Heart left ventricle (tissue), 16 donors: Measurements from ENCODE around the gene SLC22A12. TPM values are rescaled to one million over a fixed set of nuclear protein-coding genes. Genes with fewer than 3 reads are reported as not detected.

Source experiments
- ATAC-seq, 4 donors: fragments of 200-7000 bp; cut with Tn5 transposase; one replicate each; pipeline ENCODE4 v1.9.1; 2020 to 2022; ENCODE audit warnings: moderate library complexity in 4 of 4, mild to moderate bottlenecking in 3 of 4, moderate number of reproducible peaks in 1 of 4
- DNase-seq, 5 donors: peaks; one replicate each; pipeline ENCODE4 v3.0.0-alpha.2; 2020
- H3K27ac ChIP-seq, 12 donors: fragments of 200-600 bp; sonication (generic) in 4 of 12; one replicate each; pipeline versions ENCODE4 v1.5.0 to v1.8.0; 2016 to 2022; ENCODE audit warnings: mild to moderate bottlenecking in 2 of 12
- H3K27me3 ChIP-seq, 9 donors: fragments of 200-600 bp; sonication (generic) in 2 of 9; one replicate each; pipeline versions ENCODE4 v1.5.1 to v1.8.0; 2016 to 2022; ENCODE audit warnings: mild to moderate bottlenecking in 3 of 9
- H3K36me3 ChIP-seq, 9 donors: fragments of 200-600 bp; sonication (generic) in 2 of 9; one replicate each; pipeline versions ENCODE4 v1.5.0 to v1.8.0; 2018 to 2022; ENCODE audit warnings: mild to moderate bottlenecking in 2 of 9
- H3K4me1 ChIP-seq, 12 donors: fragments of 200-600 bp; sonication (generic) in 4 of 12; one replicate each; pipeline versions ENCODE4 v1.5.0 to v1.8.0; 2016 to 2022; ENCODE audit warnings: mild to moderate bottlenecking in 3 of 12
- H3K4me3 ChIP-seq, 12 donors: fragments of 200-600 bp; sonication (generic) in 4 of 12; one replicate each; pipeline versions ENCODE4 v1.5.0 to v1.8.0; 2017 to 2022; ENCODE audit warnings: mild to moderate bottlenecking in 9 of 12, moderate library complexity in 4 of 12
- H3K9me3 ChIP-seq, 12 donors: fragments of 200-600 bp; sonication (generic) in 4 of 12; one replicate each; pipeline versions ENCODE4 v1.5.0 to v1.8.0; 2016 to 2022; ENCODE audit warnings: mild to moderate bottlenecking in 1 of 12
- POLR2A ChIP-seq, 2 donors: fragments of 450-650 bp; IDR thresholded peaks; one replicate each; pipeline ENCODE4 v1.6.1; 2017; ENCODE audit warnings: antibody characterized with exemption in 2 of 2, mild to moderate bottlenecking in 2 of 2, moderate library complexity in 2 of 2
- WGBS, 4 donors: extraction: QIAGEN DNeasy Blood & Tissue Kit in 2 of 4; methylation state at CpG; one replicate each; pipeline versions ENCODE4 v1.1.5 to v1.1.7; 2013 to 2018; 5-methylcytosine and 5-hydroxymethylcytosine counted together
- intact Hi-C, 10 donors: fragments of 100-400 bp; cut with DNase I; formaldehyde crosslinking; loops; one replicate each; pipeline versions ENCODE4 v1.11.1 to v1.14.2; 2022
- polyA plus RNA-seq, 2 donors: library from polyadenylated mRNA; stranded (reverse); fragments of 200-250 nt; gene quantifications; one replicate each; pipeline ENCODE4 v1.2.3, GENCODE V29; 2013
- total RNA-seq, 9 donors: library from RNA; depleted of rRNA in 2 of 9; stranded (reverse); fragments of >200 nt in 2 of 9; fragmentation: NEBNext Ultra II Directional in 3 of 9; extraction: Animal tissue kit (Norgen Biotek cat#: 25700) in 3 of 9; gene quantifications; one replicate each; pipeline versions ENCODE4 v1.1.0 to v1.2.4, GENCODE V29; 2016 to 2023
- TF ChIP-seq, protein P1 (sequence below), 12 donors: fragments of 200-600 bp; sonication (generic) in 4 of 12; IDR thresholded peaks; one replicate each; pipeline versions ENCODE4 v1.5.0 to v1.8.0; 2018 to 2022; ENCODE audit warnings: antibody characterized with exemption in 12 of 12, mild to moderate bottlenecking in 5 of 12
- donor health status: ischemic (EF 13 %, LVEDD 7.1; RV severe dilation, severe dysfunction).
- donor health status: healthy with polysubstance abuse.
- donor health status: DM: no; HTN: yes; CAD: no.
- donor health status: DM: no; HTN: no; CAD: no.
- donor health status: ischemic (EF 25% LVEDD 6.9; RV normal size, moderate dysfunction).
- donor health status: ischemic (EF 25% LVEDD 5.7; RV mildly dilated, moderate dysfunction).
- donor health status: healthy.
- donor health status: DM: yes; HTN: yes; CAD: no.
- donor health status: ischemic (EF 35%, LVEDD 5.7; RV mildly dilated, moderate dysfunction).
- donor health status: nonischemic (EF 11% LVEDD 7.7; RV severe dilation, severe dysfunction).
- donor health status: DM: yes; HTN: yes; CAD: no.
- donor health status: PGD.
- donor health status: ischemic (EF 29% LVEDD 5.4; RV normal size, mild dysfunction).
- donor health status: nonischemic (EF 23%, LVEDD 6.1; RV moderate dilation, normal function).

Gene SLC22A12
- total and polyA plus RNA-seq, 11 donors = not detected

DNA sequence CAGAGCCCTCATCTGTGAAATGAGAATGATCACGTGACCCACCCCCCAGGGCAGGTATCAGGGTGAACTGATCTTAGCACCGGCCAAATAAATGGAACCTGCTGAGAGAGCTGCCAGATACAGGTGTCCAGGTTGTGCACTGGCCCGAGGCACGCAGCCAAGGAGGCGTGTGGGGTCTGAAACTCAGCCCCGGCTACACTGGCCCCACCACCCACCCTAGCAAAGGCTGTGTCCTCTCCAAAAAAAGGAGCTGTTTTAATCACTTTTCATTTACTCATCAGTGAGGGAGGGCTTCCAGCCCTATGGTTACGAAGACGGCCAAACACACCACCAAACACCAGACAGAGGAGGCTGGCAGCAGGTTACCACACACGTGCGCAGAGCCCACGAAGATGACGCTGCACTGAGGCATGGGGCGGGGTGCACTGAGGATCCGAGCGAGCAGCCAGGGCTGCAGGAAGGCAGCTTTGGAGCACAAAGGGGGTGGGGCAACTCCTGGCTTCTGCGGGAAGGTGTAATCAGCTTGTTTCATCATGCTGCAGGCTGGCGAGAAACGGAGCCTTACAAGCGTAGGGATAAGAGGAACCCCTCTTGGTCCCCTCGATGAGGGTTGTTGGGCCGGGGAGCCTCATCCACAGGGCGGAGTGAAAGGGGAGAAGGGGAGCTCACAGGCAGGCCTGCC lies 19.5 kb upstream of the SLC22A12 start:
- peaks cover 0 to 5% (median 0%) of the 10 kb centered on the region in 9 donors for H3K27me3 ChIP-seq
- ATAC-seq = no peak
- intact Hi-C loops = no loop called here
- H3K9me3 ChIP-seq = no peaks in the 10 kb centered on the region
- DNase-seq = peak in 1 of 5 donors; percentile 10
- no peaks in the 10 kb centered on the region for H3K36me3 ChIP-seq
- H3K4me1 ChIP-seq = peaks cover 0 to 7% (median 0%) of the 10 kb centered on the region in 12 donors
- no peak overlapping the region for H3K4me3 ChIP-seq
- WGBS, 4 donors = 60 to 67% (median 64%) methylated on average over 18 to 22 of the region's 22 CpGs
- no peak for TF ChIP-seq POLR2A (IDR thresholded peaks at IDR 0.05)
- TF ChIP-seq, protein P1, sequence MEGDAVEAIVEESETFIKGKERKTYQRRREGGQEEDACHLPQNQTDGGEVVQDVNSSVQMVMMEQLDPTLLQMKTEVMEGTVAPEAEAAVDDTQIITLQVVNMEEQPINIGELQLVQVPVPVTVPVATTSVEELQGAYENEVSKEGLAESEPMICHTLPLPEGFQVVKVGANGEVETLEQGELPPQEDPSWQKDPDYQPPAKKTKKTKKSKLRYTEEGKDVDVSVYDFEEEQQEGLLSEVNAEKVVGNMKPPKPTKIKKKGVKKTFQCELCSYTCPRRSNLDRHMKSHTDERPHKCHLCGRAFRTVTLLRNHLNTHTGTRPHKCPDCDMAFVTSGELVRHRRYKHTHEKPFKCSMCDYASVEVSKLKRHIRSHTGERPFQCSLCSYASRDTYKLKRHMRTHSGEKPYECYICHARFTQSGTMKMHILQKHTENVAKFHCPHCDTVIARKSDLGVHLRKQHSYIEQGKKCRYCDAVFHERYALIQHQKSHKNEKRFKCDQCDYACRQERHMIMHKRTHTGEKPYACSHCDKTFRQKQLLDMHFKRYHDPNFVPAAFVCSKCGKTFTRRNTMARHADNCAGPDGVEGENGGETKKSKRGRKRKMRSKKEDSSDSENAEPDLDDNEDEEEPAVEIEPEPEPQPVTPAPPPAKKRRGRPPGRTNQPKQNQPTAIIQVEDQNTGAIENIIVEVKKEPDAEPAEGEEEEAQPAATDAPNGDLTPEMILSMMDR (IDR thresholded peaks at IDR 0.05) = no peak
- H3K27ac ChIP-seq = no peak overlapping the region

DNA sequence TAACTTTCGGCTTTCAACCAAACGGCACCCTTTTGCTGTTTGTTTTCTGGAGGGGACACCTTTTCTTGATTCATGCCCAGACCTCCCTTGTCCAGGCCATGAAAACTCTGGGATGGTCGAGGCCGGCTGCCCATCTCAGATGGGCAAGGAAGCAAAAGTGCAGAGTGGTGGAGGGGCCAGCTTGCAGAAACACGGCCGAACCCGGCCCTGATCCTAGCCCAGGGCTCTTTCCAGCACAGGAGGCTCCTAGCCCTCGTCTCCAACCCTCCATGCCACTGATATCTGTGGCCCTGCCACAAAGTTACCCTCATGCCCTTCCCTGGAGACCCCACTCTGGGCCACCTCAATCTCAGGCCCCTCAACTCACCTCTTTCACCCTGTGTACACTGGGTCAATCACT lies 18.9 kb upstream of the SLC22A12 start:
- ATAC-seq (no peak), DNase-seq (no peak)
- 83 to 96% (median 92%) methylated on average over 8 of the region's 8 CpGs for WGBS, 4 donors
- H3K9me3 ChIP-seq = no peaks in the 10 kb centered on the region
- TF ChIP-seq, protein P1 (IDR thresholded peaks at IDR 0.05) = no peak
- TF ChIP-seq POLR2A (IDR thresholded peaks at IDR 0.05) = no peak
- H3K27ac ChIP-seq = no peak overlapping the region
- H3K36me3 ChIP-seq = no peaks in the 10 kb centered on the region
- H3K27me3 ChIP-seq = peaks cover 0 to 5% (median 0%) of the 10 kb centered on the region in 9 donors
- intact Hi-C loops = no loop called here
- H3K4me3 ChIP-seq = no peak overlapping the region
- H3K4me1 ChIP-seq = peaks cover 0 to 1% (median 0%) of the 10 kb centered on the region in 12 donors

DNA sequence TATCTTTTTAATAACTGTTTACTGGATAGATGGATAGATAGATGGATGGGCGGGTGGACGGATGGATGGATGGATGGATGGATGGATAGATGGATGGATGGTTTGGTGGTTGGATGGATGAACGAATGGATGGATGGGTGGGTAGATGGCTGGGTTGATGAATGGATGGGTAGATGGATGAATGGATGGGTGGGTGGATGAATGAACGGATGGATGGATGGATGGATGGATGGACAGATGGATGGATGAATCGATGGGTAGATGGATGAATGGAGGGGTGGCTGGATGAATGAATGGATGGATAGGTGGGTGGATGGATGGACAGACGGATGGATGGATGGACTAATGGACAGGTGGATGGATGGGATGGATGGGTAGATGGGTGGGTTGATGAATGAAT lies 13.8 kb upstream of the SLC22A12 start:
- intact Hi-C loops = no loop called here
- Histone ChIP-seq H3K4me3 (no peak overlapping the region), H3K4me1 (no peaks in the 10 kb centered on the region), H3K36me3 (no peaks in the 10 kb centered on the region), H3K27ac (no peak overlapping the region), H3K9me3 (no peaks in the 10 kb centered on the region), H3K27me3 (peaks cover 0 to 4% (median 0%) of the 10 kb centered on the region in 9 donors)
- ATAC-seq (no peak), DNase-seq (no peak)
- TF ChIP-seq, protein P1 (IDR thresholded peaks at IDR 0.05) = no peak
- no peak for TF ChIP-seq POLR2A (IDR thresholded peaks at IDR 0.05)
- 85 to 90% (median 87%) methylated on average over 6 of the region's 6 CpGs for WGBS, 4 donors

DNA sequence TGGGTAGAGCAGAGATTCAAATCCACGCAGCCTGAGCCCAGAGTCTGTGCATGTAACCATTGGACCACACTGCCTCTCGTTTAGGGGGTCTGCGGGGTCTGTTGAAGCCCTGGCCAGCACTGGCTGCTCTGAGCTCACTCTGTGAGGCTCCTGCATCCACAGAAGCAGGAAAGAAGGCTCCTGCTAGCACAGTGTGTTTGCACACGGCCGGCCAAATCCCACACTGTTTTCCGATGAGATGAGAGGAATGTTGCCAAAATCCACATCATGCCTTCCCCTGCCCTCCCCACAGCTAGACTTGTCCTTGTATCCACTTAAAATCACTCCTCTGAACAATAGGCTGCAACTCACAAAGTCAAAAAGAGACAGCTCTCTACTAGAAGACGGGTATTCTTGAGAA lies 10.6 kb upstream of the SLC22A12 start:
- peak in 1 of 4 donors; percentile 42 for ATAC-seq
- H3K9me3 ChIP-seq = no peaks in the 10 kb centered on the region
- H3K4me1 ChIP-seq = no peaks in the 10 kb centered on the region
- intact Hi-C loops = no loop called here
- TF ChIP-seq POLR2A (IDR thresholded peaks at IDR 0.05) = no peak
- TF ChIP-seq, protein P1 (IDR thresholded peaks at IDR 0.05) = no peak
- no peaks in the 10 kb centered on the region for H3K36me3 ChIP-seq
- peaks cover 0 to 4% (median 0%) of the 10 kb centered on the region in 9 donors for H3K27me3 ChIP-seq
- no peak overlapping the region for H3K27ac ChIP-seq
- H3K4me3 ChIP-seq = no peak overlapping the region
- 51 to 65% (median 58%) methylated on average over 7 of the region's 7 CpGs for WGBS, 4 donors
- DNase-seq = no peak
